ENCODE measurements around the gene LRP4.
"Not testable (repeated sequence)": the region's sequence is repeated elsewhere in the genome, so short reads cannot be mapped to it uniquely, and the experiment has no call there.

LRP4 gene

DNA sequence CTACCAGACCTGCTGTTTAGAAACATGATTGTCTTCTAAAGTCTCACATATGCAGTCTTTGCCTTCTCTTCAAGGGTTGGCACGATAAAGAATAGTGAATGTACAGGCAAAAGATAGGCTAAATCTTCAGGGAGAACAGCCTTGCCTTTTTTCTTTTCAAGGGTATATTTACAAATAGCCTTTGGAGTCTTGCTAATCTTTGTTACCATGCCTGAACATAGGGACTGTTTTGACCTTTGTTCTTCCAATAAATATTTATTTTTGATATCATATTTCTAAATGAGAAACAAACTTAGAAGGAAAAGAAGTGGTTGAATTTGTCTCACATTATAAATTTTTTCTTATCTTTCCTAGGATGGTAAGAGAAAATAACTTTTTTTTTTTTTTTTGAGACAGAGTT is 30.9 kb upstream of the LRP4 start:
- no peaks in the 10 kb centered on the region for H3K27me3 ChIP-seq (ENCODE audit: control insufficient read depth in 1 of 2, insufficient read depth in 2 of 2, low read length in 2 of 2)
- no peak overlapping the region for H3K27ac ChIP-seq (ENCODE audit: low read length)
- no peaks in the 10 kb centered on the region for H3K9me3 ChIP-seq (ENCODE audit: control insufficient read depth in 2 of 2, low read length in 2 of 2)
- H3K4me3 ChIP-seq (ENCODE audit: low read length in 2 of 2): no peak overlapping the region
- peaks cover 0 to 4% of the 10 kb centered on the region in 2 donors for H3K36me3 ChIP-seq (ENCODE audit: control insufficient read depth in 2 of 2, insufficient read depth in 2 of 2, low read length in 2 of 2)
- peaks cover 7% of the 10 kb centered on the region for H3K4me1 ChIP-seq (ENCODE audit: control insufficient read depth, insufficient read depth, low read length)
- no peak overlapping the region for H3K9ac ChIP-seq (ENCODE audit: low read length in 2 of 2)

DNA sequence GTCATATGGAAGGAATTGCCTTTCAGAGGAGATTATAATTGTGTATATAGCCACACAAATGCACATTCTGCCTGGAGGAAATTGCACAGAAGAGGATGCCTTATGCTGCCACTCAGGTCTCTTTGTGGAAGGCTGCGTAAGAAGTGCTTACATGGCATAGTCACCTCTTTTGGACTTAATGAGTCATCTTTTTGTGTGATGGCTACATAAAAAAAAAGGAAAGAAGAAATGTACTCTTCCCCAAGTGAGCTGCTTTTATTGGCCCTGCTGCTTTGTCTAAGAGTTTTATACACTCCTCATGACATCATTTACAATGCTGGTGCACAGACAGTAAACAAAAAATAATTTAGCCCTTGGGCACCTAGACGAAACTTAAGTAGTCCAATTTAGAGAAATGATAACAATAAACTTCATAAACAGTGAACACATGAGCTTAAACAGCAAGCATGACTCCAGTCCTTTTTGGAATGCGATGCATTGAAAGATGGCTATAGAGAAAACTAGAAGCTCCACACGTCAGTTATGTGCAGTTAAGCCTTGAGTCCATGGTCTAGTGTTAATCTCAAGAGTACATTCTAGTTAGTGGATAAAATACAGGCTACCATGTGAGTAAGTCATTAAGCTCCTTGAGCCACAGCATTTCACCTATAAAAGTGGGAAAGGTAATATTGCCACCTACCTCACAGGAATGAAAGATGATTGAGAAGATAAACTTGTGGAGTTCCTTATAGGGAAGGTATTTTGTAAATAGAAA is 30.2 kb upstream of the LRP4 start:
- H3K36me3 ChIP-seq (ENCODE audit: control insufficient read depth in 2 of 2, insufficient read depth in 2 of 2, low read length in 2 of 2): peaks cover 0 to 4% of the 10 kb centered on the region in 2 donors
- H3K4me3 ChIP-seq (ENCODE audit: low read length in 2 of 2): no peak overlapping the region
- H3K9ac ChIP-seq (ENCODE audit: low read length in 2 of 2): no peak overlapping the region
- peaks cover 7% of the 10 kb centered on the region for H3K4me1 ChIP-seq (ENCODE audit: control insufficient read depth, insufficient read depth, low read length)
- no peak overlapping the region for H3K27ac ChIP-seq (ENCODE audit: low read length)
- H3K9me3 ChIP-seq (ENCODE audit: control insufficient read depth in 2 of 2, low read length in 2 of 2): no peaks in the 10 kb centered on the region
- H3K27me3 ChIP-seq (ENCODE audit: control insufficient read depth in 1 of 2, insufficient read depth in 2 of 2, low read length in 2 of 2): no peaks in the 10 kb centered on the region

- peaks cover 7% of the 10 kb centered on the region for H3K4me1 ChIP-seq (ENCODE audit: control insufficient read depth, insufficient read depth, low read length)
- no peak overlapping the region for H3K4me3 ChIP-seq (ENCODE audit: low read length in 2 of 2)
- peaks cover 0 to 7% of the 10 kb centered on the region in 2 donors for H3K36me3 ChIP-seq (ENCODE audit: control insufficient read depth in 2 of 2, insufficient read depth in 2 of 2, low read length in 2 of 2)
- H3K27me3 ChIP-seq (ENCODE audit: control insufficient read depth in 1 of 2, insufficient read depth in 2 of 2, low read length in 2 of 2): no peaks in the 10 kb centered on the region
- no peak overlapping the region for H3K27ac ChIP-seq (ENCODE audit: low read length)
- H3K9me3 ChIP-seq (ENCODE audit: control insufficient read depth in 2 of 2, low read length in 2 of 2): no peaks in the 10 kb centered on the region
- H3K9ac ChIP-seq (ENCODE audit: low read length in 2 of 2): no peak overlapping the region
These were observed 29.2 kb upstream of the LRP4 start for GRCh38 chr11:46947399-46948077.

- no peaks in the 10 kb centered on the region for H3K9me3 ChIP-seq (ENCODE audit: control insufficient read depth in 2 of 2, low read length in 2 of 2)
- H3K9ac ChIP-seq (ENCODE audit: low read length in 2 of 2): no peak overlapping the region
- H3K36me3 ChIP-seq (ENCODE audit: control insufficient read depth in 2 of 2, insufficient read depth in 2 of 2, low read length in 2 of 2): peaks cover 0 to 5% of the 10 kb centered on the region in 2 donors
- peaks cover 7% of the 10 kb centered on the region for H3K4me1 ChIP-seq (ENCODE audit: control insufficient read depth, insufficient read depth, low read length)
- H3K27me3 ChIP-seq (ENCODE audit: control insufficient read depth in 1 of 2, insufficient read depth in 2 of 2, low read length in 2 of 2): no peaks in the 10 kb centered on the region
- no peak overlapping the region for H3K27ac ChIP-seq (ENCODE audit: low read length)
- no peak overlapping the region for H3K4me3 ChIP-seq (ENCODE audit: low read length in 2 of 2)
These were observed 26.2 kb upstream of the LRP4 start for GRCh38 chr11:46944356-46945075.

GRCh38 chr11:46942172-46942571 is 23.8 kb upstream of the LRP4 start:
- H3K27me3 ChIP-seq (ENCODE audit: control insufficient read depth in 1 of 2, insufficient read depth in 2 of 2, low read length in 2 of 2): no peaks in the 10 kb centered on the region
- no peaks in the 10 kb centered on the region for H3K9me3 ChIP-seq (ENCODE audit: control insufficient read depth in 2 of 2, low read length in 2 of 2)
- peaks cover 0 to 3% of the 10 kb centered on the region in 2 donors for H3K36me3 ChIP-seq (ENCODE audit: control insufficient read depth in 2 of 2, insufficient read depth in 2 of 2, low read length in 2 of 2)
- H3K27ac ChIP-seq (ENCODE audit: low read length): no peak overlapping the region
- H3K4me3 ChIP-seq (ENCODE audit: low read length in 2 of 2): no peak overlapping the region
- peaks cover under 1% of the 10 kb centered on the region for H3K4me1 ChIP-seq (ENCODE audit: control insufficient read depth, insufficient read depth, low read length)
- H3K9ac ChIP-seq (ENCODE audit: low read length in 2 of 2): no peak overlapping the region

- H3K27me3 ChIP-seq (ENCODE audit: control insufficient read depth in 1 of 2, insufficient read depth in 2 of 2, low read length in 2 of 2): no peaks in the 10 kb centered on the region
- peak within 1 kb of the TSS; percentile 45 to 55 for H3K9ac ChIP-seq (ENCODE audit: low read length in 2 of 2)
- H3K4me1 ChIP-seq (ENCODE audit: control insufficient read depth, insufficient read depth, low read length): peaks cover 3% of the 10 kb centered on the region
- no peaks in the 10 kb centered on the region for H3K36me3 ChIP-seq (ENCODE audit: control insufficient read depth in 2 of 2, insufficient read depth in 2 of 2, low read length in 2 of 2)
- peak within 1 kb of the TSS; percentile 59 to 88 for H3K4me3 ChIP-seq (ENCODE audit: low read length in 2 of 2)
- peak within 1 kb of the TSS; percentile 19 for H3K27ac ChIP-seq (ENCODE audit: low read length)
- no peaks in the 10 kb centered on the region for H3K9me3 ChIP-seq (ENCODE audit: control insufficient read depth in 2 of 2, low read length in 2 of 2)
These were observed 18.1 kb upstream of the LRP4 start, which contains the start of gene CSTPP1 for GRCh38 chr11:46936138-46937110. CSTPP1 (plus strand) TSS chr11:46936761; CDS start chr11:46936806, 45 bp downstream.

DNA sequence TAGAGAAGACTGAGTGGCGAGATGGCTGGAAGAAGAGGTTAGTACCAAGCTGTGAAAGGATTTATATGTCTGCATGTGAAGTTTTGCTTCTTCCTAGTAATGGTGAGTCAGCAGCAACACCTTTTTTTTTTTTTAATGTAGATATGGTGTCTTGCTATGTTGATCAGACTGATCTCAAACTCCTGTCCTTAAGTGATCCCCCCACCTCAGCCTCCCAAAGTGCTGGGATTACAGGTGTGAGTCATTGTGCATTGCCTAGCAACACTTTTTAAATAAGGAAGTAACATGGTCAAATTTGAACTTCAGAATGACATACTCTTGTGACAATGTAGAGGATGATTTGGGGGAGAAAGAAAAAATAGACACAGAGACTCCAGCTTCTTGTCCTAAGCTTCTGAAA is 11.7 kb upstream of the LRP4 start:
- H3K27ac ChIP-seq (ENCODE audit: low read length): no peak overlapping the region

DNA sequence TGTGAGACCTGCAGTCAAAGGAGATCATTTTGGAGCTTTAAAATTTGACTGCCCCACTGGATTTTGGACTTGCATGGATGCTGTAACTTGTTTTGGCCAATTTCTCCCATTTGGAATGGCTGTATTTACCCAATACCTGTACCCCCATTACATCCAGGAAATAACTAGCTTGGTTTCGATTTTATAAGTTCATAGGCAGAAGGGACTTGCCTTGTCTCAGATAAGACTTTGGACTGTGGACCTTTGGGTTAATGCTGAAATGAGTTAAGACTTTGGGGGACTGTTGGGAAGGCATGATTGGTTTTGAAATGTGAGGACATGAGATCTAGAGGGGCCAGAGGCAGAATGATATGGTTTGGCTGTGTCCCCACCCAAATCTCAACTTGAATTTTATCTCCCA is 10.4 kb upstream of the LRP4 start:
- not testable (repeated sequence) for H3K4me1 ChIP-seq (ENCODE audit: control insufficient read depth, insufficient read depth, low read length); H3K9me3 ChIP-seq (ENCODE audit: control insufficient read depth in 2 of 2, low read length in 2 of 2); H3K9ac ChIP-seq (ENCODE audit: low read length in 2 of 2); H3K36me3 ChIP-seq (ENCODE audit: control insufficient read depth in 2 of 2, insufficient read depth in 2 of 2, low read length in 2 of 2); H3K27ac ChIP-seq (ENCODE audit: low read length); H3K4me3 ChIP-seq (ENCODE audit: low read length in 2 of 2); H3K27me3 ChIP-seq (ENCODE audit: control insufficient read depth in 1 of 2, insufficient read depth in 2 of 2, low read length in 2 of 2)

More for the DNA sequence above, 11.7 kb upstream of the LRP4 start:
- Histone ChIP-seq H3K9ac (ENCODE audit: low read length in 2 of 2) (no peak overlapping the region), H3K4me1 (ENCODE audit: control insufficient read depth, insufficient read depth, low read length) (no peaks in the 10 kb centered on the region), H3K9me3 (ENCODE audit: control insufficient read depth in 2 of 2, low read length in 2 of 2) (no peaks in the 10 kb centered on the region), H3K36me3 (ENCODE audit: control insufficient read depth in 2 of 2, insufficient read depth in 2 of 2, low read length in 2 of 2) (no peaks in the 10 kb centered on the region), H3K27me3 (ENCODE audit: control insufficient read depth in 1 of 2, insufficient read depth in 2 of 2, low read length in 2 of 2) (no peaks in the 10 kb centered on the region), H3K4me3 (ENCODE audit: low read length in 2 of 2) (no peak overlapping the region)

DNA sequence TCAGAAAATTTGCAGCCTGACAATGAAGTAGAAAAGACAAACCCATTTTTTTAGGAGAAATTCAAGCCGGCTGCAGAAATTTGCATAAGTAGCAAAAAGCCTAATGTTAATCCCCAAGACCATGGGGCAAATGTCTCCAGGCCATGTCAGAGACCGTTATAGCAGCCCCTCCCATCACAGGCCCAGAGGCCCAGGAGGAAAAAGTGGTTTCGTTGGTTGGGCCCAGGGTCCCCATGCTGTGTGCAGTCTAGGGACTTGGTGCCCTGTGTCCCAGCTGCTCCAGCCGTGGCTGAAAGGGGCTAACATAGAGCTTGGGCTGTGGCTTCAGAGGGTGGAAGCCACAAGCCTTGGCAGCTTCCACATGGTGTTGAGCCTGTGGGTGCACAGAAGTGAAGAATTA is 9.6 kb upstream of the LRP4 start:
- H3K4me3 ChIP-seq (ENCODE audit: low read length in 2 of 2); H3K27me3 ChIP-seq (ENCODE audit: control insufficient read depth in 1 of 2, insufficient read depth in 2 of 2, low read length in 2 of 2); H3K9ac ChIP-seq (ENCODE audit: low read length in 2 of 2); H3K36me3 ChIP-seq (ENCODE audit: control insufficient read depth in 2 of 2, insufficient read depth in 2 of 2, low read length in 2 of 2); H3K9me3 ChIP-seq (ENCODE audit: control insufficient read depth in 2 of 2, low read length in 2 of 2); H3K27ac ChIP-seq (ENCODE audit: low read length); H3K4me1 ChIP-seq (ENCODE audit: control insufficient read depth, insufficient read depth, low read length): not testable (repeated sequence)

GRCh38 chr11:46920755-46921154 is 2.4 kb upstream of the LRP4 start:
- Histone ChIP-seq H3K4me3 (ENCODE audit: low read length in 2 of 2) (no peak overlapping the region), H3K36me3 (ENCODE audit: control insufficient read depth in 2 of 2, insufficient read depth in 2 of 2, low read length in 2 of 2) (no peaks in the 10 kb centered on the region), H3K9ac (ENCODE audit: low read length in 2 of 2) (peak overlapping the region in 1 of 2 donors; percentile 29), H3K9me3 (ENCODE audit: control insufficient read depth in 2 of 2, low read length in 2 of 2) (no peaks in the 10 kb centered on the region), H3K27me3 (ENCODE audit: control insufficient read depth in 1 of 2, insufficient read depth in 2 of 2, low read length in 2 of 2) (no peaks in the 10 kb centered on the region), H3K27ac (ENCODE audit: low read length) (peak overlapping the region; percentile 66), H3K4me1 (ENCODE audit: control insufficient read depth, insufficient read depth, low read length) (peaks cover 41% of the 10 kb centered on the region)
